Measurements from ENCODE around the gene CEP95.

Gene CEP95

GRCh38 chr17:64471440-64471839, 35.3 kb upstream of the CEP95 start:
- no peak overlapping the region for H2AFZ ChIP-seq (ENCODE audit: low read depth)
- H3K79me2 ChIP-seq (ENCODE audit: insufficient read depth, low read depth) = no peaks in the 10 kb centered on the region
- no peaks in the 10 kb centered on the region for H4K20me1 ChIP-seq (ENCODE audit: insufficient read depth)
- H3K4me1 ChIP-seq (ENCODE audit: low read depth, poor library complexity, severe bottlenecking) = no peaks in the 10 kb centered on the region
- no peak overlapping the region for H3K27ac ChIP-seq
- H3K9ac ChIP-seq = no peak overlapping the region
- no peak overlapping the region for H3K4me3 ChIP-seq (IDR thresholded peaks at IDR 0.05; ENCODE audit: insufficient read depth, low read depth, low read length)
- H3K36me3 ChIP-seq (ENCODE audit: insufficient read depth) = no peaks in the 10 kb centered on the region
- H3K27me3 ChIP-seq (ENCODE audit: insufficient read depth, low read depth) = no peaks in the 10 kb centered on the region
- H3K4me2 ChIP-seq = no peak overlapping the region
- TF ChIP-seq CTCF (conservative IDR thresholded peaks at IDR 0.05; ENCODE audit: low read depth, low read length) = no peak

DNA sequence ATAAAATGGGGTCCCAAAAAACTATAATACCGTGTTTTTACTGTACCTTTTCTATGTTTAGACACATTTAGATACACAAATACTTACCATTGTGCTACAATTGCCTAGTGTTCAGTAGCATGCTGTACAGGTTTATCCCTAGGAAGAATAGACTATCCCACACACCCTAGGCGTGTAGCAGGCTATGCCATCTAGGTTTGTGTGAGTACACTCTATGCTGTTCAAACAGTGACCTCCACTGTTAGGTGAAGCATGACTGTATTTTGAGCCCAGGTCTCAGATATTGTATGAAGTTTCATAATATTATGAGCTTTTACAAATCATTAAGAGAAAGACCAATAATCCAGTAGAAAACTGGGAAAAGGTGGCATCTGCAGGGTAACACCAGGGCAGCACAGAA, 34.2 kb upstream of the CEP95 start:
- no peak overlapping the region for H2AFZ ChIP-seq (ENCODE audit: low read depth)
- H3K4me3 ChIP-seq (IDR thresholded peaks at IDR 0.05; ENCODE audit: insufficient read depth, low read depth, low read length) = no peak overlapping the region
- H3K27me3 ChIP-seq (ENCODE audit: insufficient read depth, low read depth) = no peaks in the 10 kb centered on the region
- H3K9ac ChIP-seq = no peak overlapping the region
- no peaks in the 10 kb centered on the region for H4K20me1 ChIP-seq (ENCODE audit: insufficient read depth)
- H3K27ac ChIP-seq = no peak overlapping the region
- no peak overlapping the region for H3K4me2 ChIP-seq
- no peaks in the 10 kb centered on the region for H3K4me1 ChIP-seq (ENCODE audit: low read depth, poor library complexity, severe bottlenecking)
- no peaks in the 10 kb centered on the region for H3K79me2 ChIP-seq (ENCODE audit: insufficient read depth, low read depth)
- H3K36me3 ChIP-seq (ENCODE audit: insufficient read depth) = no peaks in the 10 kb centered on the region
- TF ChIP-seq CTCF (conservative IDR thresholded peaks at IDR 0.05; ENCODE audit: low read depth, low read length) = no peak

- no peaks in the 10 kb centered on the region for H3K79me2 ChIP-seq (ENCODE audit: insufficient read depth, low read depth)
- no peaks in the 10 kb centered on the region for H3K27me3 ChIP-seq (ENCODE audit: insufficient read depth, low read depth)
- no peaks in the 10 kb centered on the region for H3K4me1 ChIP-seq (ENCODE audit: low read depth, poor library complexity, severe bottlenecking)
- H3K36me3 ChIP-seq (ENCODE audit: insufficient read depth) = no peaks in the 10 kb centered on the region
- H3K9ac ChIP-seq = no peak overlapping the region
- H3K4me2 ChIP-seq = no peak overlapping the region
- H3K4me3 ChIP-seq (IDR thresholded peaks at IDR 0.05; ENCODE audit: insufficient read depth, low read depth, low read length) = no peak overlapping the region
- no peaks in the 10 kb centered on the region for H4K20me1 ChIP-seq (ENCODE audit: insufficient read depth)
- H2AFZ ChIP-seq (ENCODE audit: low read depth) = no peak overlapping the region
- no peak overlapping the region for H3K27ac ChIP-seq
- TF ChIP-seq CTCF (conservative IDR thresholded peaks at IDR 0.05; ENCODE audit: low read depth, low read length) = no peak
Measured at GRCh38 chr17:64477849-64478248, 28.9 kb upstream of the CEP95 start.

DNA sequence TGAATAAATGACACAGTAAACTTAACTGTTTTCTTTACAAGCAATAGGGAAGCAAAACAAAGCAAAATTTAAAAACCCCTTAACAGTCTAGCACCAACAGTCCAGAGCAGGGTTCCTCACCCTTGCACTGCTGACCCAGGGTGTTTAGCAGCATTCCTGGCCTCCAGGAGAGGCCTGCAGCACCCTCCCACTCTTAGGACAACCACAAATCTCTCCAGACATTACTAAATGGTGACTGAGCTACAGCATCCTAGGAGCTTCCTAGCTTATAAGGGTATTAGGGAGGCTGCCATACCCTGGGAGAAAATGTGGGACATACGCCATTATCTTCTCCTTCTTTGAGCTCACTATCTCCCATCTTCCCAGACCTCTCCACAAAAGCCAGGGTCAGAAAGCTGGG, 25.8 kb upstream of the CEP95 start:
- no peak overlapping the region for H3K9ac ChIP-seq
- H4K20me1 ChIP-seq (ENCODE audit: insufficient read depth) = no peaks in the 10 kb centered on the region
- no peak for TF ChIP-seq CTCF (conservative IDR thresholded peaks at IDR 0.05; ENCODE audit: low read depth, low read length)
- H3K36me3 ChIP-seq (ENCODE audit: insufficient read depth) = no peaks in the 10 kb centered on the region
- H3K27me3 ChIP-seq (ENCODE audit: insufficient read depth, low read depth) = no peaks in the 10 kb centered on the region
- H3K4me1 ChIP-seq (ENCODE audit: low read depth, poor library complexity, severe bottlenecking) = no peaks in the 10 kb centered on the region
- no peak overlapping the region for H3K4me3 ChIP-seq (IDR thresholded peaks at IDR 0.05; ENCODE audit: insufficient read depth, low read depth, low read length)
- H3K79me2 ChIP-seq (ENCODE audit: insufficient read depth, low read depth) = no peaks in the 10 kb centered on the region
- H3K4me2 ChIP-seq = no peak overlapping the region
- no peak overlapping the region for H3K27ac ChIP-seq
- no peak overlapping the region for H2AFZ ChIP-seq (ENCODE audit: low read depth)

GRCh38 chr17:64484380-64484779, 22.4 kb upstream of the CEP95 start:
- Histone ChIP-seq H2AFZ (ENCODE audit: low read depth) (no peak overlapping the region), H3K27me3 (ENCODE audit: insufficient read depth, low read depth) (no peaks in the 10 kb centered on the region), H3K9ac (no peak overlapping the region), H3K4me2 (no peak overlapping the region), H3K4me1 (ENCODE audit: low read depth, poor library complexity, severe bottlenecking) (no peaks in the 10 kb centered on the region), H3K4me3 (IDR thresholded peaks at IDR 0.05; ENCODE audit: insufficient read depth, low read depth, low read length) (no peak overlapping the region), H3K36me3 (ENCODE audit: insufficient read depth) (no peaks in the 10 kb centered on the region), H3K27ac (no peak overlapping the region), H4K20me1 (ENCODE audit: insufficient read depth) (no peaks in the 10 kb centered on the region), H3K79me2 (ENCODE audit: insufficient read depth, low read depth) (no peaks in the 10 kb centered on the region)
- TF ChIP-seq CTCF (conservative IDR thresholded peaks at IDR 0.05; ENCODE audit: low read depth, low read length) = no peak

Measured in KMS-11 (cell line).